GM23248 (cell line): ENCODE data around the gene FOXR1.

Experiments
- EZH2 ChIP-seq: fragments of 200-600 bp; sonication (generic); IDR thresholded peaks from 2 replicates; pipeline ENCODE4 v1.6.1; 2018; ENCODE audit warnings: antibody characterized with exemption, mild to moderate bottlenecking; ENCODE audit not compliant: insufficient read depth, poor library complexity, severe bottlenecking
- EZH2phosphoT487 ChIP-seq: fragments of 200-600 bp; sonication (generic); IDR thresholded peaks from 2 replicates; pipeline ENCODE4 v1.6.1; 2018; ENCODE audit warnings: antibody characterized with exemption, moderate library complexity, mild to moderate bottlenecking, low read depth; ENCODE audit not compliant: insufficient read depth

DNA sequence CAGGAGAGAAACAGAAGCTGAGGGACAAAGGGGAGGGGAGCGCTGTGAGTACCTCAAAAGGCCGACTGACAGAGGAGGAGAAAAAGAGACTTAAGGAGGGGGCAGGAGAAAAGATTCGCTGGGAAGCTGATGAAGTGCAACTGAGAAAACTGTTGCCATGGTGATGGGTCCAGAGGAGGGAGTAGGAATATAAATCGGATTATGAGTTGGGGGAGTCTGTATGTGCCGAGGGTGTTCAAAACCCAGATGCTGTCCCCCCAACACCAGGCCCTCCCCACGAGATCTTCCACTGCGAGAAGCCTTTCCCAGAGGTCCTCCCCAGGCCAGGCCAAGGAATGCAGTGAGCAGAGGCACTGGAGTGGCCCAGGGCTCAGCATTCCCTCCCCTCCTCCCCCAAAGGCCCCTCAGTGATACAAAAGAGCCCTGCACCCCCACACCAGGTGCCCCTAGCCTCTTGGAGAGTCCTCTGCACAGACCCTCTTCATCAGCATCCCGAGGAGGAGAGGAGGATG lies 32.1 kb upstream of the FOXR1 start:
- TF ChIP-seq EZH2phosphoT487, result no peak
- TF ChIP-seq EZH2, result no peak
